SU-DHL-6 (cell line): Measurements from ENCODE around the gene JSRP1.

Experiments used
- CTCF ChIP-seq: fragments of 200-600 bp; sonication (generic); IDR thresholded peaks from one replicate; pipeline ENCODE4 v1.5.1; 2017; ENCODE audit warnings: antibody characterized with exemption, mild to moderate bottlenecking, low read length, moderate library complexity; ENCODE audit not compliant: insufficient read depth, poor library complexity, severe bottlenecking
- EZH2phosphoT487 ChIP-seq: fragments of 200-600 bp; sonication (generic), shearing (Covaris generic); conservative IDR thresholded peaks from 2 replicates; pipeline ENCODE4 v1.6.1; 2018; ENCODE audit warnings: mild to moderate bottlenecking, antibody characterized with exemption, low read length, moderate library complexity, mixed read lengths

- TF ChIP-seq CTCF (no peak), EZH2phosphoT487 (no peak)
Measured at GRCh38 chr19:2255982-2256685, at the start of gene JSRP1.
